Naive B cell (primary cell): ENCODE results near the gene THTPA. TPM values are rescaled to one million over a fixed set of nuclear protein-coding genes. Genes with fewer than 3 reads are reported as not detected.
A peak's percentile ranks its signal among the peaks of the same experiment; 100 is the strongest.
"Not testable (repeated sequence)": the region's sequence is repeated elsewhere in the genome, so short reads cannot be mapped to it uniquely, and the experiment has no call there.

Experiments
- ATAC-seq, 2 donors: fragments of 150-1000 bp; cut with Tn5 transposase; 2 replicates each; pipeline ENCODE4 v1.10.0; 2021; ENCODE audit warnings: low read depth in 2 of 2, mild to moderate bottlenecking in 2 of 2, moderate library complexity in 2 of 2
- DNase-seq: peaks from one replicate; pipeline ENCODE4 v3.0.0; 2022
- H3K27ac Mint-ChIP-seq, 6 donors: one replicate each; pipeline ENCODE4 v1.8.0; 2020 to 2022; ENCODE audit warnings: mild to moderate bottlenecking in 6 of 6, mixed read lengths in 6 of 6, moderate library complexity in 5 of 6, inconsistent platforms in 2 of 6
- H3K27me3 Mint-ChIP-seq, 3 donors: one replicate each; pipeline ENCODE4 v1.8.0; 2021 to 2022; ENCODE audit warnings: mixed read lengths in 3 of 3, mild to moderate bottlenecking in 1 of 3
- H3K36me3 Mint-ChIP-seq, 2 donors: one replicate each; pipeline ENCODE4 v1.8.0; 2020 to 2022; ENCODE audit warnings: mixed read lengths in 2 of 2, inconsistent platforms in 1 of 2, mild to moderate bottlenecking in 1 of 2
- H3K4me1 Mint-ChIP-seq, 3 donors: one replicate each; pipeline ENCODE4 v1.8.0; 2020 to 2022; ENCODE audit warnings: mixed read lengths in 3 of 3, inconsistent platforms in 1 of 3, mild to moderate bottlenecking in 1 of 3, moderate library complexity in 1 of 3
- H3K4me3 Mint-ChIP-seq, 8 donors: one replicate each; pipeline ENCODE4 v1.8.0; 2020 to 2022; ENCODE audit warnings: mild to moderate bottlenecking in 8 of 8, mixed read lengths in 8 of 8, moderate library complexity in 8 of 8, inconsistent platforms in 2 of 8
- H3K9me3 Mint-ChIP-seq, 7 donors: one replicate each; pipeline ENCODE4 v1.8.0; 2020 to 2022; ENCODE audit warnings: mixed read lengths in 7 of 7, mild to moderate bottlenecking in 5 of 7, inconsistent platforms in 2 of 7, moderate library complexity in 1 of 7
- polyA plus RNA-seq, 6 donors: library from polyadenylated mRNA; unstranded; fragments of 300-500 nt; fragmentation: Illumina TruSeq; gene quantifications; one replicate each; pipeline ENCODE4 v1.2.3, GENCODE V29; 2021; ENCODE audit warnings: low read depth in 6 of 6

Gene THTPA
- polyA plus RNA-seq, 6 donors from 2014 or later = 16.0 to 28.3 (median 21.7) TPM

DNA sequence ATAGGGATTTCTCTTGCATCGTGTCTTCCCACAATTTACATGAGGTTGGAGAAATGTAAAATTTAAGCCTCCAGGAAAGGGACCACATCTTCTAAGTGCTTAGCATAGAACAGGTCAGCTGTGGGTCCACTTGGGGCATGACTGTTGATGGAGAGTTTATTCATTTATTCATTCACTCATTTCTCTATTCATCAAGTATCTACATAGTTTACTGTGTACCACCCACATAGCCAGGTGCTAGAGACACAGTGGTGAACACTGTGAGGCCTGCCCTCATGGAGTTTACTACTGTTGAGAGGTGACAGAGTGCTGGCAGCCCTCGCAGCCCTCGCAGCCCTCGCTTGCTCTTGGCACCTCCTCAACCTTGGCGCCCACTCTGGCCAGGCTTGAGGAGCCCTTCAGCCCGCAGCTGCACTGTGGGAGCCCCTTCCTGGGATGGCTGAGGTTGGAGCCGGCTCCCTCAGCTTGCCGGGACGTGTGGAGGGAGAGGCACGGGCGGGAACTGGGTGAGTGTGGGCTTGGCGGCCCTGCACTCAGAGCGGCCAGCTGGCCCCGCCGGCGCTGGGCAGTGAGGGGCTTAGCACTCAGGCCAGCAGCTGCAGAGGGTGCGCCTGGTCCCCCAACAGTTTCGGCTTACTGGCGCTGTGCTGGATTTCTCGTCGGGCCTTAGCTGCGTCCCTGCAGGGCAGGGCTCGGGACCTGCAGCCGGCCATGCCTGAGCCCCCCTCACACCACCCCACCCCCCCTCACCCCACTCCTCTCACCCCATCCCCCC, 24.3 kb downstream of the THTPA start:
- DNase-seq (no peak), ATAC-seq (no peak)
- Mint-ChIP-seq H3K9me3 (peaks cover 0 to 9% (median 0%) of the 10 kb centered on the region in 7 donors), H3K27ac (no peak overlapping the region), H3K27me3 (peaks cover 30 to 76% (median 61%) of the 10 kb centered on the region in 3 donors), H3K4me3 (no peak overlapping the region), H3K36me3 (peaks cover 0 to 9% of the 10 kb centered on the region in 2 donors), H3K4me1 (peaks cover 21 to 27% (median 22%) of the 10 kb centered on the region in 3 donors)

- H3K36me3 Mint-ChIP-seq = peaks cover 0 to 9% of the 10 kb centered on the region in 2 donors
- no peak overlapping the region for H3K27ac Mint-ChIP-seq
- no peak for DNase-seq
- H3K4me1 Mint-ChIP-seq = peaks cover 21 to 27% (median 22%) of the 10 kb centered on the region in 3 donors
- peaks cover 33 to 73% (median 63%) of the 10 kb centered on the region in 3 donors for H3K27me3 Mint-ChIP-seq
- ATAC-seq = no peak
- peaks cover 0 to 9% (median 3%) of the 10 kb centered on the region in 7 donors for H3K9me3 Mint-ChIP-seq
- H3K4me3 Mint-ChIP-seq = no peak overlapping the region
These were observed 24.8 kb downstream of the THTPA start for GRCh38 chr14:23580948-23581281.

- Mint-ChIP-seq H3K4me1 (peaks cover 7 to 10% (median 8%) of the 10 kb centered on the region in 3 donors), H3K27me3 (peaks cover 34 to 63% (median 49%) of the 10 kb centered on the region in 3 donors), H3K27ac (no peak overlapping the region), H3K36me3 (no peaks in the 10 kb centered on the region), H3K4me3 (no peak overlapping the region), H3K9me3 (peaks cover 0 to 7% (median 3%) of the 10 kb centered on the region in 7 donors)
- ATAC-seq (no peak), DNase-seq (no peak)
These were observed 27.1 kb downstream of the THTPA start for GRCh38 chr14:23582906-23583760.

DNA sequence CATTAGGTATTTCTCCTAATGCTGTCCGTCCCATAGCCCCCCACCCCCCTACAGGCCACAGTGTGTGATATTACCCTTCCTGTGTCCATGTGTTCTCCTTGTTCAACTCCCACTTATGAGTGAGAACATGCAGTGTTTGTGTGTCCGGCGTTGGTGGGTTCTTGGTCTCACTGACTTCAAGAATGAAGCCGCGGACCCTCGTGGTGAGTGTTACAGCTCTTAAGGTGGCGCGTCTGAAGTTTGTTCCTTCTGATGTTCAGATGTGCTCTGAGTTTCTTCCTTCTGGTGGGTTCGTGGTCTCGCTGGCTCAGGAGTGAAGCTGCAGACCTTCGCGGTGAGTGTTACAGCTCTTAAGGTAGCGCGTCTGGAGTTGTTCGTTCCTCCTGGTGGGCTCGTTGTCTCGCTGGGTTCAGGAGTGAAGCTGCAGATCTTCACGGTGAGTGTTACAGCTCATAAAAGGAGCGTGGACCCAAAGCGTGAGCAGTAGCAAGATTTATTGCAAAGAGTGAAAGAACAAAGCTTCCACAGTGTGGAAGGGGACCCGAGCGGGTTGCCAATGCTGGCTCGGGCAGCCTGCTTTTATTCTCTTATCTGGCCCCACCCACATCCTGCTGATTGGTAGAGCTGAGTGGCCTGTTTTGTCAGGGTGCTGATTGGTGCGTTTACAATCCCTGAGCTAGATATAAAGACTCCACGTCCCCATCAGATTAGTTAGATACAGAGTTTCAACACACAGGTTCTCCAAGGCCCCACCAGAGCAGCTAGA, 27.9 kb downstream of the THTPA start:
- H3K27ac Mint-ChIP-seq, H3K9me3 Mint-ChIP-seq, H3K36me3 Mint-ChIP-seq, DNase-seq, H3K4me3 Mint-ChIP-seq, H3K4me1 Mint-ChIP-seq, ATAC-seq: not testable (repeated sequence)
- peaks cover 34 to 61% (median 48%) of the 10 kb centered on the region in 3 donors for H3K27me3 Mint-ChIP-seq

DNA sequence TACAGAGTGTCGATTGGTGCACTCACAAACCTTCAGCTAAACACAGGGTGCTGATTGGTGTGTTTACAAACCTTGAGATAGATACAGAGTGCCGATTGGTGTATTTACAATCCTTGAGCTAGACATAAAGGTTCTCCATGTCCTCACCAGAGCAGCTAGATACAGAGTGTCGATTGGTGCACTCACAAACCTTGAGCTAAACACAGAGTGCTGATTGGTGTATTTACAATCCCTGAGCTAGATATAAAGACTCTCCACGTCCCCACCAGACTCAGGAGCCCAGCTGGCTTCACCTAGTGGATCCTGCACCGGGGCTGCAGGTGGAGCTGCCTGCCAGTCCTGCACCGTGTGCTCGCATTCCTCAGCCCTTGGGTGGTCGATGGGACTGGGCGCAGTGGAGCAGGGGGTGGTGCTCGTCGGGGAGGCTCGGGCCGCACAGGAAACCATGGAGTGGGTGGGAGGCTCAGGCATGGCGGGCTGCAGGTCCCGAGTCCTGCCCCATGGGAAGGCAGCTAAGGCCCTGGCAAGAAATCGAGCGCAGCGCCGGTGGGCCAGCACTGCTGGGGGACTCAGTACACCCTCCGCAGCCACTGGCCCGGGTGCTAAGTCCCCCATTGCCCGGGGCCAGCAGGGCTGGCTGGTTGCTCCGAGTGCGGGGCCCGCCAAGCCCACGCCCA, 28.6 kb downstream of the THTPA start:
- H3K36me3 Mint-ChIP-seq, H3K9me3 Mint-ChIP-seq, DNase-seq, ATAC-seq, H3K27ac Mint-ChIP-seq, H3K4me3 Mint-ChIP-seq: not testable (repeated sequence)
- H3K4me1 Mint-ChIP-seq = peaks cover 0 to 11% (median 10%) of the 10 kb centered on the region in 3 donors
- peaks cover 32 to 55% (median 41%) of the 10 kb centered on the region in 3 donors for H3K27me3 Mint-ChIP-seq

DNA sequence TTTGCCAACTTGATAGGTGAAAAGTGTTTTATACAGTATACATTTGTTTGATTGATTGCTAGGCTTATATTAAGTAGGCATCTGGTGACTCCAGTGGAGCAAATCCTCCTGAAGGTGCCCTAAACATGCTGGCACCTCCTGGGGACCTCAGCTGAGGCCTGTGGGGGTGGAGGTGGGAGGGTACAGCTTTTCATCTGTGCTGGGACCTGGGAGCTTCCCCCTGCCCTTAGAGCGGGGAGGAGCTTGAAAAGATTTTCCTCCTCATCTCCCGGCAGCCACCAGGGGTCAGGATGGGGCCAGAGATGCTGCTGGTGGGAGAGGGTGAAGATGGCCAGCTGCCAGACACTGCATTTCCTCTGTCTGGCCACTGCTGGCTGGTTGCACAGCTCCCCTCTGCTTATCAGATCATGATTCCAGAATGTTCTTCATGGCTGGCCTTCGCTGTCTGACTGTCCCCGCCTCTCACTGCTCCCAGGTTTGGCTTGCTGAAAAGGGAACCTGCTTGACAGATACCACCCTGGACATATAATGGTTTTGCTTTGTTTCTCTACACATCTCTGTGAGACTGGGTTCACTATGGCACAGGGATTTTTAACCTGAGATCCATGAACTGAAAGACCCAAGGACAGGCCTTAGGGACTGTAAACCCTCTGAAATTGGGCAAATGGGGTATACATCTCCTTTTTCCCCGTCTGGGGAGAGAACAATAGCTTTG, 33.0 kb downstream of the THTPA start:
- peaks cover 0 to 6% (median 3%) of the 10 kb centered on the region in 7 donors for H3K9me3 Mint-ChIP-seq
- H3K27ac Mint-ChIP-seq = peak overlapping the region in 1 of 6 donors; percentile 68
- ATAC-seq = peak; percentile 87 to 90
- peaks cover 19 to 25% (median 21%) of the 10 kb centered on the region in 3 donors for H3K27me3 Mint-ChIP-seq
- DNase-seq = peak; percentile 44
- H3K4me1 Mint-ChIP-seq = peaks cover 0 to 12% (median 10%) of the 10 kb centered on the region in 3 donors
- H3K4me3 Mint-ChIP-seq = no peak overlapping the region
- no peaks in the 10 kb centered on the region for H3K36me3 Mint-ChIP-seq

- peaks cover 0 to 12% (median 10%) of the 10 kb centered on the region in 3 donors for H3K4me1 Mint-ChIP-seq
- H3K27me3 Mint-ChIP-seq = peaks cover 19 to 23% (median 21%) of the 10 kb centered on the region in 3 donors
- H3K9me3 Mint-ChIP-seq = peaks cover 0 to 6% (median 0%) of the 10 kb centered on the region in 7 donors
- H3K4me3 Mint-ChIP-seq = no peak overlapping the region
- H3K36me3 Mint-ChIP-seq = no peaks in the 10 kb centered on the region
- DNase-seq (no peak), ATAC-seq (no peak)
- H3K27ac Mint-ChIP-seq = no peak overlapping the region
These were observed 33.5 kb downstream of the THTPA start for GRCh38 chr14:23589606-23590005.

GRCh38 chr14:23590198-23590597, 34.1 kb downstream of the THTPA start:
- H3K36me3 Mint-ChIP-seq = no peaks in the 10 kb centered on the region
- peaks cover 21 to 26% (median 24%) of the 10 kb centered on the region in 3 donors for H3K27me3 Mint-ChIP-seq
- no peak overlapping the region for H3K27ac Mint-ChIP-seq
- H3K9me3 Mint-ChIP-seq = peaks cover 0 to 6% (median 0%) of the 10 kb centered on the region in 7 donors
- ATAC-seq (no peak), DNase-seq (no peak)
- no peak overlapping the region for H3K4me3 Mint-ChIP-seq
- peaks cover 0 to 12% (median 10%) of the 10 kb centered on the region in 3 donors for H3K4me1 Mint-ChIP-seq

DNA sequence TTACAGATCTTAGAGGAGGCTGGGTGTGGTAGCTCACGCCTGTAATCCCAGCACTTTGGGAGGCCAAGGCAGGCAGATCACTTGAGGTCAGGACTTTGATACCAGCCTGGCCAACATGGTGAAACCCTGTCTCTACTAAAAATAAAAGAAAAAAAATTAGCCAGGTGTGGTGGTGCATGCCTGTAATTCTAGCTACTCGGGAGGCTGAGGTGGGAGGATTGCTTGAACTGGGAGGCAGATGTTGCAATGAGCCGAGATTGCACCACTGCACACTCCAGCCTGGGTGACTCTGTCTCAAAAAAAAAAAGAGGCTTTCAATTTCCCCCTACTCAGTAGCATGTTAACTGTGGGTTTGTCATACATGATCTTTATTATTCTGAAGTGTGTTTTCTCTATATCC, 38.1 kb downstream of the THTPA start:
- H3K9me3 Mint-ChIP-seq, H3K36me3 Mint-ChIP-seq, H3K27ac Mint-ChIP-seq, ATAC-seq, H3K4me3 Mint-ChIP-seq, DNase-seq, H3K4me1 Mint-ChIP-seq: not testable (repeated sequence)
- H3K27me3 Mint-ChIP-seq = peaks cover 3 to 44% (median 24%) of the 10 kb centered on the region in 3 donors

GRCh38 chr14:23600322-23600707, 44.2 kb downstream of the THTPA start:
- H3K36me3 Mint-ChIP-seq = peaks cover 5 to 15% of the 10 kb centered on the region in 2 donors
- H3K4me1 Mint-ChIP-seq = no peaks in the 10 kb centered on the region
- H3K27ac Mint-ChIP-seq = no peak overlapping the region
- no peak for DNase-seq
- no peak for ATAC-seq
- peaks cover 17 to 50% (median 36%) of the 10 kb centered on the region in 3 donors for H3K27me3 Mint-ChIP-seq
- no peak overlapping the region for H3K4me3 Mint-ChIP-seq
- peaks cover 4 to 17% (median 6%) of the 10 kb centered on the region in 7 donors for H3K9me3 Mint-ChIP-seq

DNA sequence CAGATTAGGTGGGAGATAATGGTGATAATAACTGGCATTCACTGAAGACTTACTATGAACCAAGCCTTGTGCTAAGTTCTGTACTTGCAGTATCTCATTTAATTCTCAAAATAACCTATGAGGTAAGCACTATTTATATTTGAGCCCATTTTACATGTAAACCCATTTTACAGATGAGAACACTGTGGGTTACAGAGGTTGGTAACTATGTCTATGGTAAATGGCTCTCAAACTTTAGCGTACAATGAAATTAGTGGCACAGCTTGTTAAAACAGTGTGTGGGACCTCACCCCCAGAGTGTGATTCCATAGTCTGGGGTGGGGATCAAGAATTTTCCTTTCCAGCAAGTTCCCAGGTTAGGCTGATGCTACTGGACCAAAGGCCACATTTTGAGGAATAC, 44.7 kb downstream of the THTPA start:
- H3K36me3 Mint-ChIP-seq = peaks cover 5 to 15% of the 10 kb centered on the region in 2 donors
- H3K27ac Mint-ChIP-seq = no peak overlapping the region
- H3K4me1 Mint-ChIP-seq = no peaks in the 10 kb centered on the region
- ATAC-seq (no peak), DNase-seq (no peak)
- H3K27me3 Mint-ChIP-seq = peaks cover 17 to 46% (median 32%) of the 10 kb centered on the region in 3 donors
- H3K9me3 Mint-ChIP-seq = peaks cover 4 to 17% (median 6%) of the 10 kb centered on the region in 7 donors
- H3K4me3 Mint-ChIP-seq = no peak overlapping the region

GRCh38 chr14:23601424-23601823, 45.4 kb downstream of the THTPA start:
- Mint-ChIP-seq H3K9me3 (peaks cover 4 to 17% (median 6%) of the 10 kb centered on the region in 7 donors), H3K27me3 (peaks cover 19 to 42% (median 30%) of the 10 kb centered on the region in 3 donors), H3K27ac (peak overlapping the region in 1 of 6 donors; percentile 4), H3K4me1 (no peaks in the 10 kb centered on the region), H3K36me3 (peaks cover 5 to 15% of the 10 kb centered on the region in 2 donors), H3K4me3 (no peak overlapping the region)
- DNase-seq (no peak), ATAC-seq (no peak)
